Astrocyte of the spinal cord (primary cell): ENCODE data around the gene SRL.
A peak's percentile ranks its signal among the peaks of the same experiment; 100 is the strongest.

Experiments
- DNase-seq: peaks from one replicate; pipeline ENCODE4 v3.0.0; 2011; ENCODE audit warnings: low read depth, low spot score
- H3K4me3 ChIP-seq: 2 replicates; pipeline ENCODE4 v1.5.1; 2011; ENCODE audit warnings: low read depth, mild to moderate bottlenecking, low read length, moderate library complexity
- CTCF ChIP-seq: IDR thresholded peaks from 2 replicates; pipeline ENCODE4 v1.5.1; 2012; ENCODE audit warnings: low read depth, mild to moderate bottlenecking, low read length, inconsistent platforms
- in situ Hi-C: cut with HindIII; loops from 2 replicates; pipeline ENCODE4 v1.10.0; 2017; ENCODE audit warnings: low sequenced_read_pairs

Gene SRL

DNA sequence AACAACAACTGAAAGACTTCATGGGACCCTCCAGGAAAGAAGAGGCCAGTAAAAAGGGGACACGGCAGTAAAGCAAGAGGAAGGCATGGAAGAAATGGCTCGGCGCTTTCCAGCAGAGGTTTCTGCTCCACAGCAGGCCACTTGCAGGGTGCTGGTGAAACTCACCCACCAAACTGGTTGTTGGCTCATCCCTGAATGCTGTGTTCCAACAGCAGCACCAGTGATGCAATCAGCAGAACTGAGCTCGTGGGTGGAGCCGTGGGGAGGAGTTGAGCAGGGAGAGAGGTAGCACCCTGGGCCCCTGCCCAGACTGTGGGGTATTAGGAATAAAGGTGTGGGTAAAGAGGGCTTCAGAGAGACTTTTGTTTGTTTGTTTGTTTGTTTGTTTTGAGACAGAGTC lies 62.9 kb downstream of the SRL start:
- no peak overlapping the region for H3K4me3 ChIP-seq
- in situ Hi-C loops = no loop called here
- DNase-seq = no peak
- TF ChIP-seq CTCF = no peak

- in situ Hi-C loops = no loop called here
- no peak overlapping the region for H3K4me3 ChIP-seq
- no peak for DNase-seq
- no peak for TF ChIP-seq CTCF
Measured at GRCh38 chr16:4178468-4179010, 63.3 kb downstream of the SRL start.

GRCh38 chr16:4176906-4177417 lies 64.9 kb downstream of the SRL start:
- no peak for TF ChIP-seq CTCF
- in situ Hi-C loops = no loop called here
- no peak overlapping the region for H3K4me3 ChIP-seq
- peak; percentile 26 for DNase-seq

DNA sequence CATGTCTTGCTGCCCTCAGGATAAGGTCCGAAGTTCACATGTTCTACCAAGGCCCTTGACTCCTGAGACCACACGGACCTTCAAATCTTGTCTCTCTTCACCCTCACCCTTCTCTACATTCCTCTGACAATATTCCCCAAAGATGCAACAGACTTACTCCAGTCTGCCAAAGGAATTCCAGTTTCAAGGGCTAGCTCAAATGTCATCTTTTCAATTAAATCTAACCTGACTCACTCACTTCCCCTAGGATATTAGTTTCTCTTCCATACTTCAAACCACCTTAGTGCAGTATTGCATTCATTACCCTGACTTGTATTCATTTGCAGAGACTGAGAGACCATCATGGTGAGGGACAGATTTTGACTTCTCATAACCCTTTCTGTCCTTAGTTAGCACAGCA lies 66.0 kb downstream of the SRL start:
- DNase-seq = no peak
- in situ Hi-C loops = no loop called here
- no peak overlapping the region for H3K4me3 ChIP-seq
- TF ChIP-seq CTCF = no peak

DNA sequence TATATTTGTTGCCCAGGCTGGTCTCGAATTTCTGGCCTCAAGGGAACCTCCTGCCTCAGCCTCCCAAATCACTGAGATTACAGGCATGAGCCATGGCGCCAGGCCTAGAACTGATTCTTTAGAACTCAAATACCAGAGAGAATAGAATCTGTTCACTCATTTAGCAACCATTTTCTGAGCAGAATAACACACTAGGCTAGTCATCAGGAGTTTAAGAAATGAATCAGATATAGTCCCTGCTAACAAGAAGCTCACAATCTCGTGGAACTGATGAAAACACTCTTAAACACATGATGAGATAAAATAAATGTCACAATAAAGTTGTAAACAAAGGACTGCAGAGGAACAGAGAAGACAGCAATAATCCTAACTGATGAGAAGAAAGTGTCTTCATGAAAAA lies 69.8 kb downstream of the SRL start:
- in situ Hi-C loops = no loop called here
- no peak overlapping the region for H3K4me3 ChIP-seq
- no peak for DNase-seq
- no peak for TF ChIP-seq CTCF

DNA sequence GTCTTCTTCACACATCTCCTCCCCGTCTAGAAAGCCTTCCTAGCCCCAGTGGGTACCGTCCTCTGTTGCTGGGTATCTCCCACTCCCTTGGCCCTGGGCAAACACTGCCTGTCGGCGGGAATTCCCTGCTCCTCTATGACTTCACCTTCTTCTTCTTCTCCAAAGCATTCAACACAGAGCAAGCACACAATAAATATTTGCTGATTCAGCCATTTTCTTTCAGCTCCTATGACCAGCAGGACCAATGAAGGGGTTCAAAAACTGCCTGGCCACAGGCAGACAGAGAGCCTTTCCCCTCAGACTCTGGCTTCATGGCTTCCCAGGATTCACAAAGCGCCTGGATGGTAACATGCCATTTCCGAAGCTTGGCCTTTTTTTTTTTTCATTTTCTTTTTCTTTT lies 72.5 kb downstream of the SRL start:
- in situ Hi-C loops = no loop called here
- no peak for DNase-seq
- no peak overlapping the region for H3K4me3 ChIP-seq
- no peak for TF ChIP-seq CTCF

GRCh38 chr16:4166821-4167220 lies 75.1 kb downstream of the SRL start:
- no peak for TF ChIP-seq CTCF
- DNase-seq = no peak
- no peak overlapping the region for H3K4me3 ChIP-seq
- in situ Hi-C loops = no loop called here
